IMR-90 (cell line): ENCODE data around the gene NAALAD2. TPM values are rescaled to one million over a fixed set of nuclear protein-coding genes. Genes with fewer than 3 reads are reported as not detected.

Experiments
- ATAC-seq: fragments of 200-7000 bp; cut with Tn5 transposase; 2 replicates; pipeline ENCODE4 v1.9.1; 2020; ENCODE audit warnings: low read depth, mild to moderate bottlenecking, moderate library complexity
- BruUV-seq: library from RNA; stranded (reverse); fragments of 400-500 nt; replicated peaks from 2 replicates; lab custom pipeline; 2021; lab: Mats Ljungman, UMichigan
- CTCF ChIA-PET: fragments of 300-600 bp; formaldehyde crosslinking; extraction: SDS; loops from one replicate; lab custom pipeline; 2021; ENCODE audit warnings: antibody characterized with exemption; lab: Yijun Ruan, JAX
- POLR2A ChIA-PET: fragments of 300-600 bp; sonication (Branson Sonifier 250); formaldehyde crosslinking; loops from one replicate; lab custom pipeline; 2022; ENCODE audit warnings: antibody characterized with exemption; ENCODE audit not compliant: unreplicated experiment; lab: Charles Lee
- DNase-seq: peaks from one replicate; pipeline ENCODE4 v3.0.0; 2013
- H2AFZ ChIP-seq: replicated peaks from 2 replicates; pipeline ENCODE3; 2013; ENCODE audit warnings: low read length, mild to moderate bottlenecking; ENCODE audit not compliant: poor library complexity
- H2AK5ac ChIP-seq: 2 replicates; pipeline ENCODE4 v1.6.1; 2013; ENCODE audit warnings: low read depth, low read length, inconsistent platforms
- H2AK9ac ChIP-seq: replicated peaks from 2 replicates; pipeline ENCODE3; 2013; ENCODE audit warnings: mild to moderate bottlenecking, low read depth, low read length, moderate library complexity; ENCODE audit not compliant: poor library complexity
- H2BK120ac ChIP-seq: 2 replicates; pipeline ENCODE4 v1.6.1; 2013; ENCODE audit warnings: low read depth, low read length, inconsistent platforms
- H2BK15ac ChIP-seq: 3 replicates; pipeline ENCODE4 v1.6.1; 2013; ENCODE audit warnings: low read depth, low read length, inconsistent platforms
- H2BK20ac ChIP-seq: 2 replicates; pipeline ENCODE4 v1.6.1; 2013; ENCODE audit warnings: low read depth, mild to moderate bottlenecking, inconsistent platforms, low read length, moderate library complexity
- H2BK5ac ChIP-seq: 2 replicates; pipeline ENCODE4 v1.6.1; 2013; ENCODE audit warnings: mild to moderate bottlenecking, low read depth, low read length, inconsistent platforms; ENCODE audit not compliant: poor library complexity, severe bottlenecking
- H3K14ac ChIP-seq: replicated peaks from 2 replicates; pipeline ENCODE4 v1.6.1; 2013; ENCODE audit warnings: low read depth, low read length, inconsistent platforms
- H3K18ac ChIP-seq: 2 replicates; pipeline ENCODE4 v1.6.1; 2013; ENCODE audit warnings: low read depth, low read length, control low read depth
- H3K23ac ChIP-seq: 2 replicates; pipeline ENCODE4 v1.6.1; 2013; ENCODE audit warnings: low read depth, low read length, inconsistent platforms
- H3K27ac ChIP-seq: 2 replicates; pipeline ENCODE4 v1.5.1; 2013; ENCODE audit warnings: mild to moderate bottlenecking, control low read depth, low read length; ENCODE audit not compliant: insufficient read depth
- H3K27me3 ChIP-seq: 2 replicates; pipeline ENCODE4 v1.6.1; 2013; ENCODE audit warnings: low read length; ENCODE audit not compliant: control insufficient read depth, insufficient read depth
- H3K36me3 ChIP-seq: 2 replicates; pipeline ENCODE4 v1.6.1; 2013; ENCODE audit warnings: low read length, mixed read lengths; ENCODE audit not compliant: control insufficient read depth, insufficient read depth
- H3K4ac ChIP-seq: 2 replicates; pipeline ENCODE4 v1.6.1; 2013; ENCODE audit warnings: low read depth, low read length, inconsistent platforms
- H3K4me1 ChIP-seq: 2 replicates; pipeline ENCODE4 v1.6.1; 2013; ENCODE audit warnings: low read length, mixed read lengths; ENCODE audit not compliant: control insufficient read depth, insufficient read depth
- H3K4me2 ChIP-seq: 2 replicates; pipeline ENCODE4 v1.6.1; 2013; ENCODE audit warnings: low read depth, mild to moderate bottlenecking, control low read depth, low read length, moderate library complexity
- H3K4me3 ChIP-seq: 2 replicates; pipeline ENCODE4 v1.5.1; 2013; ENCODE audit warnings: low read depth, mild to moderate bottlenecking, control low read depth, low read length, moderate library complexity; ENCODE audit not compliant: insufficient read depth
- H3K56ac ChIP-seq: 2 replicates; pipeline ENCODE4 v1.6.1; 2013; ENCODE audit warnings: low read length, inconsistent platforms; ENCODE audit not compliant: insufficient read depth; ENCODE audit errors: extremely low read depth
- H3K79me1 ChIP-seq, 2 experiments: 2 replicates each; pipeline ENCODE4 v1.6.1; 2013; ENCODE audit warnings: low read length in 2 of 2, inconsistent platforms in 1 of 2, low read depth in 1 of 2
- H3K9ac ChIP-seq: 2 replicates; pipeline ENCODE4 v1.6.1; 2013; ENCODE audit warnings: low read depth, low read length, control low read depth
- H3K9me1 ChIP-seq: 2 replicates; pipeline ENCODE4 v1.6.1; 2013; ENCODE audit warnings: low read length, inconsistent platforms; ENCODE audit not compliant: insufficient read depth
- H3K9me3 ChIP-seq: 2 replicates; pipeline ENCODE4 v1.6.1; 2013; ENCODE audit warnings: low read length; ENCODE audit not compliant: control insufficient read depth, insufficient read depth
- H4K20me1 ChIP-seq: 2 replicates; pipeline ENCODE4 v1.6.1; 2013; ENCODE audit warnings: low read length, inconsistent platforms; ENCODE audit not compliant: insufficient read depth
- H4K5ac ChIP-seq: 2 replicates; pipeline ENCODE4 v1.6.1; 2013; ENCODE audit warnings: mild to moderate bottlenecking, low read depth, low read length, control low read depth
- H4K8ac ChIP-seq, 2 experiments: 2 replicates each; pipeline ENCODE4 v1.6.1; 2013; ENCODE audit warnings: low read depth in 2 of 2, low read length in 2 of 2, control low read depth in 1 of 2, inconsistent platforms in 1 of 2
- H4K91ac ChIP-seq: 2 replicates; pipeline ENCODE4 v1.6.1; 2013; ENCODE audit warnings: low read depth, low read length, inconsistent platforms; ENCODE audit not compliant: insufficient read depth
- BHLHE40 ChIP-seq: fragments of 150-350 bp; IDR thresholded peaks from 2 replicates; pipeline ENCODE4 v1.6.1; 2016; ENCODE audit warnings: mild to moderate bottlenecking, low read depth, low read length
- CHD1 ChIP-seq: IDR thresholded peaks from 2 replicates; pipeline ENCODE4 v1.6.1; 2012; ENCODE audit warnings: low read depth, low read length, improper control_type of control experiment
- FOS ChIP-seq: fragments of 150-350 bp; IDR thresholded peaks from 2 replicates; pipeline ENCODE4 v1.6.1; 2016; ENCODE audit warnings: low read depth, low read length
- MAFK ChIP-seq: IDR thresholded peaks from 2 replicates; pipeline ENCODE4 v1.6.1; 2012; ENCODE audit warnings: low read depth, low read length, improper control_type of control experiment
- MAZ ChIP-seq: IDR thresholded peaks from 2 replicates; pipeline ENCODE4 v1.6.1; 2012; ENCODE audit warnings: low read depth, mild to moderate bottlenecking, low read length, improper control_type of control experiment, moderate library complexity, borderline replicate concordance
- MXI1 ChIP-seq: IDR thresholded peaks from 2 replicates; pipeline ENCODE4 v1.6.1; 2012; ENCODE audit warnings: low read depth, mild to moderate bottlenecking, low read length, moderate library complexity, borderline replicate concordance
- NFE2L2 ChIP-seq: fragments of 150-350 bp; IDR thresholded peaks from 2 replicates; pipeline ENCODE4 v1.6.1; 2016; ENCODE audit warnings: low read depth, mild to moderate bottlenecking, low read length
- POLR2A ChIP-seq: IDR thresholded peaks from 2 replicates; pipeline ENCODE4 v1.6.1; 2012; ENCODE audit warnings: mild to moderate bottlenecking, low read depth, low read length
- RCOR1 ChIP-seq: IDR thresholded peaks from 2 replicates; pipeline ENCODE4 v1.6.1; 2012; ENCODE audit warnings: mild to moderate bottlenecking, low read length, improper control_type of control experiment; ENCODE audit not compliant: insufficient replicate concordance
- SMC3 ChIP-seq: fragments of 150-350 bp; IDR thresholded peaks from 2 replicates; pipeline ENCODE4 v1.6.1; 2016; ENCODE audit warnings: low read depth, mild to moderate bottlenecking, antibody characterized with exemption, low read length, moderate library complexity
- WGBS, 2 experiments: methylation state at CpG; one replicate each; pipeline versions ENCODE4 v1.1.5 to v1.1.7; 2013; ENCODE audit warnings: missing lambda C conversion rate in 2 of 2; ENCODE audit not compliant: insufficient read length in 1 of 2; ENCODE audit errors: extremely low coverage in 2 of 2; 5-methylcytosine and 5-hydroxymethylcytosine counted together
- dilution Hi-C: fragments of 300-500 bp; cut with HindIII; formaldehyde crosslinking; loops from one replicate; pipeline ENCODE4 v1.14.3; 2018; ENCODE audit warnings: low sequenced_read_pairs; ENCODE audit not compliant: unreplicated experiment
- in situ Hi-C: fragments of 300-500 bp; cut with MboI; formaldehyde crosslinking; loops from 3 replicates; pipeline ENCODE4 v1.14.3; 2019; ENCODE audit warnings: low sequenced_read_pairs, inconsistent platforms, mixed read lengths
- intact Hi-C: fragments of 100-400 bp; cut with micrococcal nuclease; formaldehyde crosslinking; loops from 2 replicates; pipeline ENCODE4 v1.10.0; 2022
- polyA plus RNA-seq, 3 experiments: library from polyadenylated mRNA; depleted of rRNA; stranded (reverse); fragments of >200 nt; gene quantifications; 2 replicates each; pipeline ENCODE4 v1.2.3, GENCODE V29; 2012; ENCODE audit warnings: low replicate concordance in 1 of 3
- total RNA-seq: library from RNA; depleted of rRNA; stranded (reverse); fragments of >200 nt; gene quantifications from 2 replicates; pipeline ENCODE4 v1.2.3, GENCODE V29; 2012
- TF ChIP-seq, protein P1 (sequence below): fragments of 150-350 bp; IDR thresholded peaks from 2 replicates; pipeline ENCODE4 v1.6.1; 2016; ENCODE audit warnings: low read depth, mild to moderate bottlenecking, low read length, moderate library complexity, borderline replicate concordance
- TF ChIP-seq, protein P2 (sequence below): fragments of 150-350 bp; IDR thresholded peaks from 2 replicates; pipeline ENCODE4 v1.6.1; 2017; ENCODE audit warnings: mild to moderate bottlenecking, antibody characterized with exemption, low read length, low read depth

Gene NAALAD2
- total and polyA plus RNA-seq, 2 of the 4 experiments (the other 2 are of a cell fraction) = under 0.01 to 0.09 TPM

GRCh38 chr11:90202342-90202741 lies 67.9 kb downstream of the NAALAD2 start:
- Histone ChIP-seq H4K5ac (no peak overlapping the region), H3K23ac (no peak overlapping the region), H3K79me1 (no peaks in the 10 kb centered on the region), H2AK5ac (no peak overlapping the region), H3K9me1 (no peaks in the 10 kb centered on the region), H4K20me1 (no peaks in the 10 kb centered on the region), H3K4ac (no peak overlapping the region), H2BK20ac (no peak overlapping the region), H2BK15ac (no peak overlapping the region), H2AFZ (no peak overlapping the region), H3K56ac (no peak overlapping the region), H3K4me3 (no peak overlapping the region), H3K9ac (no peak overlapping the region), H3K27ac (no peak overlapping the region), H3K18ac (no peak overlapping the region), H2BK5ac (no peak overlapping the region), H3K27me3 (no peaks in the 10 kb centered on the region), H3K4me2 (no peak overlapping the region), H3K36me3 (peaks cover 5% of the 10 kb centered on the region; the same call in 1 of the 2 replicates), H3K9me3 (no peaks in the 10 kb centered on the region), H2BK120ac (no peak overlapping the region), H3K14ac (no peak overlapping the region), H2AK9ac (no peak overlapping the region), H4K91ac (no peak overlapping the region), H3K4me1 (no peaks in the 10 kb centered on the region), H4K8ac (no peak overlapping the region)
- ChIA-PET CTCF (no interaction called here), POLR2A (no interaction called here)
- no CpG with 5 or more reads among the region's 3 CpGs for WGBS, 2 experiments
- no peak for DNase-seq
- TF ChIP-seq MAZ = no peak
- TF ChIP-seq MXI1 = no peak
- TF ChIP-seq CHD1 = no peak
- TF ChIP-seq POLR2A = no peak
- TF ChIP-seq RCOR1 = no peak
- TF ChIP-seq, protein P1, sequence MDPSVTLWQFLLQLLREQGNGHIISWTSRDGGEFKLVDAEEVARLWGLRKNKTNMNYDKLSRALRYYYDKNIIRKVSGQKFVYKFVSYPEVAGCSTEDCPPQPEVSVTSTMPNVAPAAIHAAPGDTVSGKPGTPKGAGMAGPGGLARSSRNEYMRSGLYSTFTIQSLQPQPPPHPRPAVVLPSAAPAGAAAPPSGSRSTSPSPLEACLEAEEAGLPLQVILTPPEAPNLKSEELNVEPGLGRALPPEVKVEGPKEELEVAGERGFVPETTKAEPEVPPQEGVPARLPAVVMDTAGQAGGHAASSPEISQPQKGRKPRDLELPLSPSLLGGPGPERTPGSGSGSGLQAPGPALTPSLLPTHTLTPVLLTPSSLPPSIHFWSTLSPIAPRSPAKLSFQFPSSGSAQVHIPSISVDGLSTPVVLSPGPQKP = no peak
- TF ChIP-seq FOS = no peak
- no peak for TF ChIP-seq MAFK
- TF ChIP-seq BHLHE40 = no peak
- TF ChIP-seq NFE2L2 = no peak
- TF ChIP-seq SMC3 = no peak
- TF ChIP-seq, protein P2, sequence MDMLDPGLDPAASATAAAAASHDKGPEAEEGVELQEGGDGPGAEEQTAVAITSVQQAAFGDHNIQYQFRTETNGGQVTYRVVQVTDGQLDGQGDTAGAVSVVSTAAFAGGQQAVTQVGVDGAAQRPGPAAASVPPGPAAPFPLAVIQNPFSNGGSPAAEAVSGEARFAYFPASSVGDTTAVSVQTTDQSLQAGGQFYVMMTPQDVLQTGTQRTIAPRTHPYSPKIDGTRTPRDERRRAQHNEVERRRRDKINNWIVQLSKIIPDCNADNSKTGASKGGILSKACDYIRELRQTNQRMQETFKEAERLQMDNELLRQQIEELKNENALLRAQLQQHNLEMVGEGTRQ = no peak
- in situ Hi-C loops (no loop called here), dilution Hi-C loops (no loop called here), intact Hi-C loops (no loop called here)
- ATAC-seq = no peak
- no TSS peak for BruUV-seq
